DND-41 (cell line): ENCODE data around the gene YIPF7.

ENCODE experiments used
- EZH2 ChIP-seq: IDR thresholded peaks from 3 replicates; pipeline ENCODE4 v1.6.1; 2012; ENCODE audit warnings: borderline replicate concordance, low read depth, mild to moderate bottlenecking, moderate library complexity, low read length, inconsistent platforms; ENCODE audit not compliant: severe bottlenecking
- TF ChIP-seq, protein P1 (sequence below): IDR thresholded peaks from 2 replicates; pipeline ENCODE4 v1.5.1; 2012; ENCODE audit warnings: borderline replicate concordance, low read length, moderate library complexity, mild to moderate bottlenecking; ENCODE audit not compliant: poor library complexity, severe bottlenecking; ENCODE audit errors: extremely low read depth

DNA sequence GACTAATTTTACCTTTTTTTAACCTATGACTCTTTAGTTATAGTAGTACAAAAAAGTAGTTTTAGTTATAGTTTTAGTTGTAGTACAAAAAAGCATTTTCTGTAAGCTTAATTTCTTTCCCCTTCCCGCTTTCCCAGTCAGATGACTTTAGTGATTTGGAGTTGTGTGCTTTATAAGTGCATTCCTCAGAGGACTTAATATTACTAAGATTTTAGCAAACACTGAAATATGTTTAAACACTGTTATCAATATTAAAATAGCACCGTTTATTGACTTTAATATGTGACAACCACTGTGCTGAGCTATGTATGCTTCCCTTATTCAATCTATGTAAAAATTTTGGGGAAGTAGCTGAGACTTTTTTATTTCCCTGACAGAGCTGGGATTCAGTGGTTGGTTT, 49.6 kb upstream of the YIPF7 start:
- TF ChIP-seq, protein P1, sequence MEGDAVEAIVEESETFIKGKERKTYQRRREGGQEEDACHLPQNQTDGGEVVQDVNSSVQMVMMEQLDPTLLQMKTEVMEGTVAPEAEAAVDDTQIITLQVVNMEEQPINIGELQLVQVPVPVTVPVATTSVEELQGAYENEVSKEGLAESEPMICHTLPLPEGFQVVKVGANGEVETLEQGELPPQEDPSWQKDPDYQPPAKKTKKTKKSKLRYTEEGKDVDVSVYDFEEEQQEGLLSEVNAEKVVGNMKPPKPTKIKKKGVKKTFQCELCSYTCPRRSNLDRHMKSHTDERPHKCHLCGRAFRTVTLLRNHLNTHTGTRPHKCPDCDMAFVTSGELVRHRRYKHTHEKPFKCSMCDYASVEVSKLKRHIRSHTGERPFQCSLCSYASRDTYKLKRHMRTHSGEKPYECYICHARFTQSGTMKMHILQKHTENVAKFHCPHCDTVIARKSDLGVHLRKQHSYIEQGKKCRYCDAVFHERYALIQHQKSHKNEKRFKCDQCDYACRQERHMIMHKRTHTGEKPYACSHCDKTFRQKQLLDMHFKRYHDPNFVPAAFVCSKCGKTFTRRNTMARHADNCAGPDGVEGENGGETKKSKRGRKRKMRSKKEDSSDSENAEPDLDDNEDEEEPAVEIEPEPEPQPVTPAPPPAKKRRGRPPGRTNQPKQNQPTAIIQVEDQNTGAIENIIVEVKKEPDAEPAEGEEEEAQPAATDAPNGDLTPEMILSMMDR, result no peak
- no peak for TF ChIP-seq EZH2
